ENCODE data around the gene HLA-E. TPM values are rescaled to one million over a fixed set of nuclear protein-coding genes. Genes with fewer than 3 reads are reported as not detected.

Gene HLA-E
- total RNA-seq, 3 donors from 2014 or later = 420 to 803 (median 575) TPM

DNA sequence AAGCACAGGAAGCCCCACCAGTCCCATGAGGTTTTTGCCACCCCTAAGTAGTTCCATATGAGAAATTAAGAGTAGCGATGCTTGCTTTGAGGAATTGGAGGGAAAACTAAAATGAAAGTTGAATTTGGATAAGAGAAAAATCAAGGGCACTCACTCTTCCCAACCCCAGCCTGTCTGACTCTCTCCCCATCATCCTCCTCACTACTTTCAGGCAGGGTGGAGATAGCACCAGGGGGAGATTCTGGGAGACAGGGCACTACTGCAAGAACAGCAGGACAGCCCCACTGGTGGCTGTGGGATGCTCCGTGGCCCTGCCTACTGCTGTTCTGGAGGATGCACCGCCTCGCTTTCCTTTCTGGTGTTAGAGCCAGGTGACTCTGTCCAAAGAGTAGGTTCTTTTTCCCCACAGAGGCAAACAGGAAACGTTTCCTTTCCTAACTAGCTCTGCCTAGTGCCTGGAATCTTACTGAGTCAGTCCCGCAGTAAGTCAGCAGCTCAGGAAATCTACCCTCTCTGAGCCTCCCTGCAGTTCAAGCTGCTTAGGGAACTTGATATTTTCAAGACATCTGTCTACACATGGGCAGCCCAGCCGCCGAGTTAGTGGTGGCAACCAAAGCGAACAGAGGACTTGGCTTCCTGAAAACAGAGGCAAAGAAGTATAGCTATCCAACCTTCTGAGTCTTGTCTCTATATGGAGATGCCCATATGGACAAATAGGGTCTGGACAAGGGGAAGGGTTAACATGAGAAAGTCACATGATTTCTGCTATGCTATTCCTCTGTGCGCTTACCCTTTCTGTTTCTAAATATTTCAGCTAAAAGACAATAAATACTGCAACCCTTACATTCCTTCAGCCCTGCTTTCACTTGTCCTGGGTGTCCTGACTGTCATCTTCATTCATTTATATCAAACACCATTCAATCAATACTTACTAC is 11.4 kb downstream of the HLA-E start:
- Histone ChIP-seq H3K36me3 (no peaks in the 10 kb centered on the region), H3K27me3 (no peaks in the 10 kb centered on the region), H3K4me1 (no peaks in the 10 kb centered on the region), H3K27ac (peak overlapping the region in 1 of 2 donors; percentile 79), H3K4me3 (no peak overlapping the region), H3K9me3 (no peaks in the 10 kb centered on the region)
- TF ChIP-seq, protein P1, sequence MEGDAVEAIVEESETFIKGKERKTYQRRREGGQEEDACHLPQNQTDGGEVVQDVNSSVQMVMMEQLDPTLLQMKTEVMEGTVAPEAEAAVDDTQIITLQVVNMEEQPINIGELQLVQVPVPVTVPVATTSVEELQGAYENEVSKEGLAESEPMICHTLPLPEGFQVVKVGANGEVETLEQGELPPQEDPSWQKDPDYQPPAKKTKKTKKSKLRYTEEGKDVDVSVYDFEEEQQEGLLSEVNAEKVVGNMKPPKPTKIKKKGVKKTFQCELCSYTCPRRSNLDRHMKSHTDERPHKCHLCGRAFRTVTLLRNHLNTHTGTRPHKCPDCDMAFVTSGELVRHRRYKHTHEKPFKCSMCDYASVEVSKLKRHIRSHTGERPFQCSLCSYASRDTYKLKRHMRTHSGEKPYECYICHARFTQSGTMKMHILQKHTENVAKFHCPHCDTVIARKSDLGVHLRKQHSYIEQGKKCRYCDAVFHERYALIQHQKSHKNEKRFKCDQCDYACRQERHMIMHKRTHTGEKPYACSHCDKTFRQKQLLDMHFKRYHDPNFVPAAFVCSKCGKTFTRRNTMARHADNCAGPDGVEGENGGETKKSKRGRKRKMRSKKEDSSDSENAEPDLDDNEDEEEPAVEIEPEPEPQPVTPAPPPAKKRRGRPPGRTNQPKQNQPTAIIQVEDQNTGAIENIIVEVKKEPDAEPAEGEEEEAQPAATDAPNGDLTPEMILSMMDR (IDR thresholded peaks at IDR 0.05) = no peak
- TF ChIP-seq POLR2A (IDR thresholded peaks at IDR 0.05) = no peak
- no peak for TF ChIP-seq POLR2AphosphoS5 (IDR thresholded peaks at IDR 0.05)
- DNase-seq (ENCODE audit: low spot score in 2 of 2) = no peak
- intact Hi-C loops (cut with DNase I; ENCODE audit: low total_unique reads) = no loop called here

DNA sequence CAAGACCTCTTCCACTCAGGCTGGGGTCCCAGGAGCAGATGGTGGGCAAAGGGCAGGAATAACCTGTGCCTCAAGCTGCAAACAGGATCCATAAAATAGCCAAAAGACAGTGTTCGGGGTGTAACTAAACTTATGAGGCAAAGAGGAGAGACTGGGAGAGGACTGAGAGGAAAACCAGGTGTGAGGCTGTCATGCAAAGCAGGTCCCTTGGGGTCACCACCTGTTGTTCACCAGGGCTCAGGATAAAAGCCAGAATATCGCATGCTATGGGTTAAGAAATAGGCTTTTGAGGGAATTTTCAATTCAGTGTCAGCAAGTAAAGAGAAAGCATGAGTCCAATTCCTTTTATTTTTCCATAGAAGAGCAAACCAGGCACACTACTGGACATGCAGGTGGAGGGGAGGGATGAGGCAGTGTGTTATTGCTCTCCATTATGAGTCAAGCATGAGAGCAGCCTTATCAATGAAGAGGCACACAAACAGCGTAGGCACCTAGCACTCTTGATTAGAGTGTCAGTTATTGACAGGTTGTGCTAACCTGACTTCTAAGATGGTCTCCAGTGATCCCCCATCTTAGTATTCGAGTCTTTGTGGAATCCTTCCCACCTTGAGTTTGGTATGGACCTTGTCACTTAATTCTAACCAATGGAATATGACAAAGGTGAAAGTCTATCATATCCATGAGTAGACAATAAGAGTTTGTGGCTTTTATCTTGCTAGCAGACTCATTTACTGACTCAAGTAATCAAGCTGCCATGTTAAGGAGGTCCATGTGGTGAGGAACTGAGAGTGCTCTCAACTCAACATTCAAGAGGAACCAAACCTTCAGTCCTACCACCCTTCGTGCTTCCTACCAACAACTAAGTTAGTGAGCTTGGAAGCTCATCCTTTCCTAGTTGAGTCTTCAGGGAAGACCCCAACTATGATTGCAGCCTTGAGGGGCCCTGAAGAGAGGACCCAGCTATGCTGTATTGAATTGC is 18.8 kb downstream of the HLA-E start:
- no peaks in the 10 kb centered on the region for H3K36me3 ChIP-seq
- no peaks in the 10 kb centered on the region for H3K9me3 ChIP-seq
- no peak for TF ChIP-seq POLR2AphosphoS5 (IDR thresholded peaks at IDR 0.05)
- TF ChIP-seq POLR2A (IDR thresholded peaks at IDR 0.05) = no peak
- TF ChIP-seq, protein P1 (IDR thresholded peaks at IDR 0.05) = no peak
- no peaks in the 10 kb centered on the region for H3K4me1 ChIP-seq
- intact Hi-C loops (cut with DNase I; ENCODE audit: low total_unique reads) = no loop called here
- DNase-seq (ENCODE audit: low spot score in 2 of 2) = no peak
- no peak overlapping the region for H3K27ac ChIP-seq
- no peak overlapping the region for H3K4me3 ChIP-seq
- no peaks in the 10 kb centered on the region for H3K27me3 ChIP-seq

DNA sequence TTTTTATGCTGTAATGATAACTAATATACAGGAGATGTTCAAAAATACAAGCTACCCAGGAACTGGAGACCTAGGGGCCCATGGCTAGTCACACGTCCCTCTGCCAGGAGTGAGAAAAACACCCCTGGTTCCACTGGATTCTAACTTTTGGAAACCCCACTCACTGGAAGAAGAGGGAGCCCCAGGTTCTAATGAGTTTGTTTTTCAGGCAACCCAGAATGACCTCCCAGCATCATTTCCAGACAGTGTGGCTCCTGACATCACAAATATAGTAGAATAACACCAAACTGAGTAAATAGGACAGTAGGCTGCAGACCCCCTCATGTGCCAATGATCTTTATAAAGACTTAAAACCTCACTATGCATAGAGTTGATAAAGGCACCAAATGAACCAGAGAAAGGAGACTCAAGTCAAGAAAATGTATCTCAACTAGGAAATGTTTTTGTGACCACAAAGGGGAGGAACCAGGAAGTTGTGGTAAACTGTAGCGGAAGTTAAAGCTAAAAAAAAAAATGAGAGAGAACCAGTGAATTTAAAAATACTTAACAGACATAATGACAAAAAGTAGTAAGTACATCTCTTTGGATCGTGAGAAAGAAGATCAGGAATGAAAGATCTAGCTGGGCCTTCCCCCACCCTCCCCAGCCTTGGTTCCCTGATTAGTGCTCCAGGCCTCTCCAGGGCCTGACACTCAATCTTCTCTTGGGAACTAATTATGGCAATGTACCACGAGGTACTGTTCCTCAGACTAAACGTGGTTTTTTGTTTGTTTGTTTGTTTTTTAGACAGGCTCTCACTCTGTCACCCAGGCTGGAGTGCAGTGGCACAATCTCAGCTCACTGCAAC is 19.8 kb downstream of the HLA-E start:
- Histone ChIP-seq H3K4me3 (no peak overlapping the region), H3K9me3 (no peaks in the 10 kb centered on the region), H3K27me3 (no peaks in the 10 kb centered on the region), H3K36me3 (no peaks in the 10 kb centered on the region), H3K4me1 (no peaks in the 10 kb centered on the region), H3K27ac (peak overlapping the region in 1 of 2 donors; percentile 30)
- intact Hi-C loops (cut with DNase I; ENCODE audit: low total_unique reads) = no loop called here
- DNase-seq (ENCODE audit: low spot score in 2 of 2) = no peak
- TF ChIP-seq, protein P1 (IDR thresholded peaks at IDR 0.05) = no peak
- no peak for TF ChIP-seq POLR2A (IDR thresholded peaks at IDR 0.05)
- TF ChIP-seq POLR2AphosphoS5 (IDR thresholded peaks at IDR 0.05) = no peak

DNA sequence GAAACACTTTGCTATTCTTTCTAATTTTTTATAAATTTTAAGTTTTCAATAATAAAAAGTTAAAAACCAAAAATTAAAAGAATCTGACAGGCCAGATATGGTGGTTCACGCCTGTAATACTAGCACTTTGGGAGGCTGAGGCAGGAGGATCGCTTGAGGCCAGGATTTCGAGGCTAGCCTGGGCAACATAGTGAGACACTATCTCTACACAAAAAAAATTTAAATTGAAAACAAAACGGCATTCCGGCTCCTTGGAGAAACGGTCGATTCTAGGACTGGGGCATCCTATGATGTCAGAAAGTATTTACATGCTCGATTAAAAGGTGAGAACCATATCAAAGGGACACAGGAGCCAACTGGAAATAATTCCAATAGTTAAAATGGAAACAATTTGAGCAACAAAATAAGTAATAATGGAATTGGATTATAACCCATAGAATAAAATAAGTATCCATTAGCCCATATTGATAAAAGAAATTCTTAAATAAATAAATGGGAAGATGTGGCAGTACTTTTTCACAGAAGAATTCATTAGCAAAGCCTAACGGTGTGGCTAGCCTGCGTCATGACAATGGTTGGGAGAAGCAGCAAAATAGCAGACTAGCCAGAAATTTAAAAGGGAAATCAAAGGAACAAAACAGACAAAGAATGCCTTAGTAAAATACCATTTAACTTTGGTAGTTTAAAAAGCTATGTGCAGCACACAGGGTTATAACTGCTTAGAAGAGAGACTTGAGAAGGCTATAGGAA is 21.3 kb downstream of the HLA-E start:
- no peaks in the 10 kb centered on the region for H3K9me3 ChIP-seq
- H3K4me1 ChIP-seq = no peaks in the 10 kb centered on the region
- H3K27me3 ChIP-seq = no peaks in the 10 kb centered on the region
- H3K36me3 ChIP-seq = no peaks in the 10 kb centered on the region
- no peak overlapping the region for H3K4me3 ChIP-seq
- no peak overlapping the region for H3K27ac ChIP-seq
- no peak for DNase-seq (ENCODE audit: low spot score in 2 of 2)
- TF ChIP-seq POLR2AphosphoS5 (IDR thresholded peaks at IDR 0.05) (no peak), POLR2A (IDR thresholded peaks at IDR 0.05) (no peak)
- TF ChIP-seq, protein P1 (IDR thresholded peaks at IDR 0.05) = no peak
- intact Hi-C loops (cut with DNase I; ENCODE audit: low total_unique reads) = no loop called here

All from breast epithelium (tissue), 4 donors.